Inferior parietal cortex (tissue), 1 donor: ENCODE data around the gene ZNF827.
A peak's percentile ranks its signal among the peaks of the same experiment; 100 is the strongest.

ENCODE experiments used
- DNase-seq: peaks from one replicate; pipeline ENCODE4 v3.0.0-alpha.2; 2016; ENCODE audit errors: extremely low spot score

ZNF827 gene

GRCh38 chr4:145933134-145933533 is 5.5 kb downstream of the ZNF827 start:
- DNase-seq, result no peak

GRCh38 chr4:145931403-145931802 is 7.2 kb downstream of the ZNF827 start:
- DNase-seq, result no peak

GRCh38 chr4:145930592-145930991 is 8.0 kb downstream of the ZNF827 start:
- no peak for DNase-seq

GRCh38 chr4:145929415-145930178 is 9.0 kb downstream of the ZNF827 start:
- DNase-seq, result no peak

GRCh38 chr4:145928748-145929147 is 9.9 kb downstream of the ZNF827 start:
- DNase-seq, result no peak

GRCh38 chr4:145927030-145927429 is 11.6 kb downstream of the ZNF827 start:
- DNase-seq, result no peak

- DNase-seq, result no peak
Measured at GRCh38 chr4:145921231-145921630, 17.4 kb downstream of the ZNF827 start.

- DNase-seq, result no peak
Measured at GRCh38 chr4:145920205-145920604, 18.4 kb downstream of the ZNF827 start.

- no peak for DNase-seq
Measured at GRCh38 chr4:145912376-145912775, 26.2 kb downstream of the ZNF827 start.

- DNase-seq, result no peak
Measured at GRCh38 chr4:145909773-145910172, 28.9 kb downstream of the ZNF827 start.

GRCh38 chr4:145909281-145909715 is 29.3 kb downstream of the ZNF827 start:
- peak; percentile 41 for DNase-seq

GRCh38 chr4:145907812-145908211 is 30.8 kb downstream of the ZNF827 start:
- no peak for DNase-seq

GRCh38 chr4:145907390-145907789 is 31.2 kb downstream of the ZNF827 start:
- DNase-seq, result no peak

GRCh38 chr4:145904413-145905177 is 34.0 kb downstream of the ZNF827 start:
- DNase-seq, result no peak

- no peak for DNase-seq
Measured at GRCh38 chr4:145902522-145902921, 36.1 kb downstream of the ZNF827 start.

GRCh38 chr4:145899886-145900460 is 38.6 kb downstream of the ZNF827 start:
- DNase-seq, result no peak

- DNase-seq, result no peak
Measured at GRCh38 chr4:145898926-145899531, 39.6 kb downstream of the ZNF827 start.

- DNase-seq, result no peak
Measured at GRCh38 chr4:145898466-145898865, 40.2 kb downstream of the ZNF827 start.

- DNase-seq, result no peak
Measured at GRCh38 chr4:145895056-145895455, 43.6 kb downstream of the ZNF827 start.

- DNase-seq, result no peak
Measured at GRCh38 chr4:145891958-145892357, 46.7 kb downstream of the ZNF827 start.

- no peak for DNase-seq
Measured at GRCh38 chr4:145890689-145891088, 47.9 kb downstream of the ZNF827 start.

- no peak for DNase-seq
Measured at GRCh38 chr4:145888393-145888792, 50.2 kb downstream of the ZNF827 start.
